ENCODE results near the gene DCTPP1.

- TF ChIP-seq CTCF (IDR thresholded peaks at IDR 0.05), result no peak
- no peak for TF ChIP-seq POLR2A (IDR thresholded peaks at IDR 0.05)
Observed at GRCh38 chr16:30413112-30413806, 16.6 kb downstream of the DCTPP1 start.

Data from body of pancreas (tissue), 4 donors.